ENCODE data around the gene ZNF692.

ZNF692 gene, protein sequence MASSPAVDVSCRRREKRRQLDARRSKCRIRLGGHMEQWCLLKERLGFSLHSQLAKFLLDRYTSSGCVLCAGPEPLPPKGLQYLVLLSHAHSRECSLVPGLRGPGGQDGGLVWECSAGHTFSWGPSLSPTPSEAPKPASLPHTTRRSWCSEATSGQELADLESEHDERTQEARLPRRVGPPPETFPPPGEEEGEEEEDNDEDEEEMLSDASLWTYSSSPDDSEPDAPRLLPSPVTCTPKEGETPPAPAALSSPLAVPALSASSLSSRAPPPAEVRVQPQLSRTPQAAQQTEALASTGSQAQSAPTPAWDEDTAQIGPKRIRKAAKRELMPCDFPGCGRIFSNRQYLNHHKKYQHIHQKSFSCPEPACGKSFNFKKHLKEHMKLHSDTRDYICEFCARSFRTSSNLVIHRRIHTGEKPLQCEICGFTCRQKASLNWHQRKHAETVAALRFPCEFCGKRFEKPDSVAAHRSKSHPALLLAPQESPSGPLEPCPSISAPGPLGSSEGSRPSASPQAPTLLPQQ

GRCh38 chr1:248858891-248859889, at the start of gene ZNF692:
ZNF692 (minus strand) TSS chr1:248859085; CDS start chr1:248858309, 776 bp downstream.
- peaks cover 36% of the 10 kb centered on the region for H3K4me1 ChIP-seq (ENCODE audit: control insufficient read depth, insufficient read depth, low read length)
- H3K27me3 ChIP-seq (ENCODE audit: control insufficient read depth in 1 of 2, insufficient read depth in 2 of 2, low read length in 2 of 2), result no peaks in the 10 kb centered on the region

DNA sequence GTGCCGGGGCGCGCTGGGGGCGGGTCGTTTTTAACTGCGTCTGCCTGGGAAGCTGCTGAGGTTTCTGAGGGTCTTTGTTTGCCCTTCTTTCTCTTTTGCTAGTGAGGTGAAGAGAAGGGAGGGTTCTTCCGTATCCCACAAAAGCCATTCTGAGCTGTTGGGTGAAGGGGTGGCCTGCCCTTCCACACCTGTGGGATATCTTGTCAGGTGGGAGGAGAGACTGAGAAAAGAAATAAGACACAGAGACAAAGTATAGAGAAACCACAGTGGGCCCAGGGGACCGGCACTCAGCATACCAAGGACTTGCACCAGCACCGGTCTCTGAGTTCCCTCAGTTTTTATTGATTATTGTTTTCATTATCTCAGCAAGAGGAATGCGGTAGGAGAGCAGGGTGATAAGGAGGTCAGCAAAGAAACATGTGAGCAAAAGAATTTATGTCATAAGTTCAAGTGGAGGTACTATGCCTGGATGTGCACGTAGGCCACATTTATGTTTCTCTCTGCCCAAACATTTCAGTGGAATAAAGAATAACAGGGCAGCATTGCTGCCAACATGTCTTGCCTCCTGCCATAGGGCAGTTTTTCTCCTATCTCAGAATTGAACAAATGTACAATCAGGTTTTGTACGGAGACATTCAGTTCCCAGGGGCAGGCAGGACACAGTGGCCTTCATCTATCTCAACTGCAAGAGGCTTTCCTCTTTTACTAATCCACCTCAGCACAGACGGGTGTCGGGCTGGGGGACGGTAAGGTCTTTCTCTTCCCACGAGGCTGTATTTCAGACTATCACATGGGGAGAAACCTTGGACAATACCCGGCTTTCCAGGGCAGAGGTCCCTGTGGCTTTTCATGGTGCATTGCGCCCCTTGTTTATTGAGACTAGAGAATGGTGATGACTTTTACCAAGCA, 48.1 kb upstream of the ZNF692 start:
- Histone ChIP-seq H3K27ac (ENCODE audit: low read length) (peak overlapping the region; percentile 82), H3K4me1 (ENCODE audit: control insufficient read depth, insufficient read depth, low read length) (peaks cover 15% of the 10 kb centered on the region), H3K9me3 (ENCODE audit: control insufficient read depth in 2 of 2, low read length in 2 of 2) (no peaks in the 10 kb centered on the region), H3K27me3 (ENCODE audit: control insufficient read depth in 1 of 2, insufficient read depth in 2 of 2, low read length in 2 of 2) (no peaks in the 10 kb centered on the region), H3K4me3 (ENCODE audit: low read length in 2 of 2) (peak overlapping the region; percentile 79 to 80), H3K9ac (ENCODE audit: low read length in 2 of 2) (peak overlapping the region; percentile 79 to 86), H3K36me3 (ENCODE audit: control insufficient read depth in 2 of 2, insufficient read depth in 2 of 2, low read length in 2 of 2) (no peaks in the 10 kb centered on the region)

More at GRCh38 chr1:248858891-248859889, at the start of gene ZNF692:
- peaks cover 2 to 10% of the 10 kb centered on the region in 2 donors for H3K36me3 ChIP-seq (ENCODE audit: control insufficient read depth in 2 of 2, insufficient read depth in 2 of 2, low read length in 2 of 2)
- H3K9ac ChIP-seq (ENCODE audit: low read length in 2 of 2), result peak within 1 kb of the TSS; percentile 93 to 94
- H3K4me3 ChIP-seq (ENCODE audit: low read length in 2 of 2), result peak within 1 kb of the TSS; percentile 75 to 84
- no peaks in the 10 kb centered on the region for H3K9me3 ChIP-seq (ENCODE audit: control insufficient read depth in 2 of 2, low read length in 2 of 2)
- peak within 1 kb of the TSS; percentile 88 for H3K27ac ChIP-seq (ENCODE audit: low read length)

- H3K4me3 ChIP-seq (ENCODE audit: low read length in 2 of 2), result peak within 1 kb of the TSS; percentile 80 to 93
- H3K9me3 ChIP-seq (ENCODE audit: control insufficient read depth in 2 of 2, low read length in 2 of 2), result no peaks in the 10 kb centered on the region
- H3K27me3 ChIP-seq (ENCODE audit: control insufficient read depth in 1 of 2, insufficient read depth in 2 of 2, low read length in 2 of 2), result no peaks in the 10 kb centered on the region
- H3K27ac ChIP-seq (ENCODE audit: low read length), result peak within 1 kb of the TSS; percentile 87
- peak within 1 kb of the TSS; percentile 80 to 87 for H3K9ac ChIP-seq (ENCODE audit: low read length in 2 of 2)
- no peaks in the 10 kb centered on the region for H3K36me3 ChIP-seq (ENCODE audit: control insufficient read depth in 2 of 2, insufficient read depth in 2 of 2, low read length in 2 of 2)
- peaks cover 15% of the 10 kb centered on the region for H3K4me1 ChIP-seq (ENCODE audit: control insufficient read depth, insufficient read depth, low read length)
Observed at GRCh38 chr1:248906009-248906752, 47.3 kb upstream of the ZNF692 start, which contains the start of gene PGBD2. PGBD2 (plus strand) TSS chr1:248906235; CDS start chr1:248913863, 7,628 bp downstream.

GRCh38 chr1:248905662-248906008, 46.8 kb upstream of the ZNF692 start:
- Histone ChIP-seq H3K4me3 (ENCODE audit: low read length in 2 of 2) (peak overlapping the region; percentile 75 to 93), H3K4me1 (ENCODE audit: control insufficient read depth, insufficient read depth, low read length) (peaks cover 15% of the 10 kb centered on the region), H3K27ac (ENCODE audit: low read length) (peak overlapping the region; percentile 87), H3K27me3 (ENCODE audit: control insufficient read depth in 1 of 2, insufficient read depth in 2 of 2, low read length in 2 of 2) (no peaks in the 10 kb centered on the region), H3K36me3 (ENCODE audit: control insufficient read depth in 2 of 2, insufficient read depth in 2 of 2, low read length in 2 of 2) (no peaks in the 10 kb centered on the region), H3K9me3 (ENCODE audit: control insufficient read depth in 2 of 2, low read length in 2 of 2) (no peaks in the 10 kb centered on the region), H3K9ac (ENCODE audit: low read length in 2 of 2) (peak overlapping the region; percentile 80 to 87)

GRCh38 chr1:248904437-248905216, 45.7 kb upstream of the ZNF692 start:
- Histone ChIP-seq H3K9me3 (ENCODE audit: control insufficient read depth in 2 of 2, low read length in 2 of 2) (no peaks in the 10 kb centered on the region), H3K36me3 (ENCODE audit: control insufficient read depth in 2 of 2, insufficient read depth in 2 of 2, low read length in 2 of 2) (no peaks in the 10 kb centered on the region), H3K4me1 (ENCODE audit: control insufficient read depth, insufficient read depth, low read length) (peaks cover 14% of the 10 kb centered on the region), H3K9ac (ENCODE audit: low read length in 2 of 2) (no peak overlapping the region), H3K27ac (ENCODE audit: low read length) (no peak overlapping the region), H3K27me3 (ENCODE audit: control insufficient read depth in 1 of 2, insufficient read depth in 2 of 2, low read length in 2 of 2) (no peaks in the 10 kb centered on the region), H3K4me3 (ENCODE audit: low read length in 2 of 2) (no peak overlapping the region)

- no peaks in the 10 kb centered on the region for H3K27me3 ChIP-seq (ENCODE audit: control insufficient read depth in 1 of 2, insufficient read depth in 2 of 2, low read length in 2 of 2)
- H3K36me3 ChIP-seq (ENCODE audit: control insufficient read depth in 2 of 2, insufficient read depth in 2 of 2, low read length in 2 of 2), result no peaks in the 10 kb centered on the region
- H3K4me3 ChIP-seq (ENCODE audit: low read length in 2 of 2), result no peak overlapping the region
- H3K4me1 ChIP-seq (ENCODE audit: control insufficient read depth, insufficient read depth, low read length), result peaks cover 5% of the 10 kb centered on the region
- H3K27ac ChIP-seq (ENCODE audit: low read length), result no peak overlapping the region
- H3K9ac ChIP-seq (ENCODE audit: low read length in 2 of 2), result no peak overlapping the region
- H3K9me3 ChIP-seq (ENCODE audit: control insufficient read depth in 2 of 2, low read length in 2 of 2), result peaks cover 0 to 8% of the 10 kb centered on the region in 2 donors
Observed at GRCh38 chr1:248901578-248901977, 42.7 kb upstream of the ZNF692 start.

GRCh38 chr1:248900637-248901036, 41.8 kb upstream of the ZNF692 start:
- no peak overlapping the region for H3K27ac ChIP-seq (ENCODE audit: low read length)
- no peak overlapping the region for H3K4me3 ChIP-seq (ENCODE audit: low read length in 2 of 2)
- H3K36me3 ChIP-seq (ENCODE audit: control insufficient read depth in 2 of 2, insufficient read depth in 2 of 2, low read length in 2 of 2), result no peaks in the 10 kb centered on the region
- no peak overlapping the region for H3K9ac ChIP-seq (ENCODE audit: low read length in 2 of 2)
- peaks cover 0 to 8% of the 10 kb centered on the region in 2 donors for H3K9me3 ChIP-seq (ENCODE audit: control insufficient read depth in 2 of 2, low read length in 2 of 2)
- H3K4me1 ChIP-seq (ENCODE audit: control insufficient read depth, insufficient read depth, low read length), result peaks cover 2% of the 10 kb centered on the region
- H3K27me3 ChIP-seq (ENCODE audit: control insufficient read depth in 1 of 2, insufficient read depth in 2 of 2, low read length in 2 of 2), result no peaks in the 10 kb centered on the region

DNA sequence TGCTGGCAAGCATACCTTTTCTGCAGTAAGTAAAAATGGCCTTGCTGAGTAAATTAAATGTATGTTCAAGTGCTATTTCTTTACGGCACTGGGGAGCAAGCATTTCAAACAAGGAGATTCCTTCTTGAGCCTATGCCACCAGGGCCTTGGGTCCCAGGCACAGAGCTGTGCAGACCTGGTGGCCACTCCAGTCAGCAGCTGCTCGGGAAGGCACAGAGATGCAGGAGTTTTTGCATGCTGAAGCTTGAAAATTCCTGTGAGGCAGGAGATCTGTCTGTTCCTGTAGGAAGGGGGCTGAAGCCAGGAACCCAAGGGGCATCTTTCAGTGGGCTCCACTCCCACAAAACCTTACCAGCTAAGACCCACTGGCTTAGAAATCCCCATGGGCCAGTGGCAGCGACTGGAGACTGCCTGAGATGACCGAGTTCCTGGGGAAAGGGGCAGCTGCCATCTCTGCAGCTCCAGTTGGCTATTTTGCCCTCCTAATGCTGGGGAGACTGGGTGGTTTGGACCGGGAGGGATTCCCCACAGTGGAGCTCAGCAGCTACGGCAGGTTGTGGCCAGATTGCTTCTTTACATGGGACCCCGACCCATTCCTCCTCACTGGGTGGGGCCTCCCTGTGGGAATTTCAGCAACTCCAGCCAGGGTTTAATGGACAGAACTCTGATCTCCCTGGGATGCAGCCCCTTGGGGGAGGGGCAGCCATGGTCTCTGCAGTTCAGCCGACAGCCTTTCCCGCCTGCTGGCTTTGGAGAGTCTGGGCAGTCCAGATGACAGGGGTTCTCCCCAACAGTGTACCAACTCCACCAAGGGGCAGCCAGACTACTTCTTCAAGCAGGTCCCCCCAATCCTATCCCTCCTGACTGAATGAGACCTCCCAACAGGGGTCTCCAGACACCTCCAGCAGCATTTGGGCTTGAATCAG, 38.8 kb upstream of the ZNF692 start:
- Histone ChIP-seq H3K27ac (ENCODE audit: low read length) (no peak overlapping the region), H3K4me1 (ENCODE audit: control insufficient read depth, insufficient read depth, low read length) (no peaks in the 10 kb centered on the region), H3K9me3 (ENCODE audit: control insufficient read depth in 2 of 2, low read length in 2 of 2) (peaks cover 0 to 8% of the 10 kb centered on the region in 2 donors), H3K4me3 (ENCODE audit: low read length in 2 of 2) (peak overlapping the region in 1 of 2 donors; percentile 46), H3K36me3 (ENCODE audit: control insufficient read depth in 2 of 2, insufficient read depth in 2 of 2, low read length in 2 of 2) (no peaks in the 10 kb centered on the region), H3K27me3 (ENCODE audit: control insufficient read depth in 1 of 2, insufficient read depth in 2 of 2, low read length in 2 of 2) (no peaks in the 10 kb centered on the region), H3K9ac (ENCODE audit: low read length in 2 of 2) (no peak overlapping the region)
